ENCODE results near the gene OSBPL10.

Gene OSBPL10

DNA sequence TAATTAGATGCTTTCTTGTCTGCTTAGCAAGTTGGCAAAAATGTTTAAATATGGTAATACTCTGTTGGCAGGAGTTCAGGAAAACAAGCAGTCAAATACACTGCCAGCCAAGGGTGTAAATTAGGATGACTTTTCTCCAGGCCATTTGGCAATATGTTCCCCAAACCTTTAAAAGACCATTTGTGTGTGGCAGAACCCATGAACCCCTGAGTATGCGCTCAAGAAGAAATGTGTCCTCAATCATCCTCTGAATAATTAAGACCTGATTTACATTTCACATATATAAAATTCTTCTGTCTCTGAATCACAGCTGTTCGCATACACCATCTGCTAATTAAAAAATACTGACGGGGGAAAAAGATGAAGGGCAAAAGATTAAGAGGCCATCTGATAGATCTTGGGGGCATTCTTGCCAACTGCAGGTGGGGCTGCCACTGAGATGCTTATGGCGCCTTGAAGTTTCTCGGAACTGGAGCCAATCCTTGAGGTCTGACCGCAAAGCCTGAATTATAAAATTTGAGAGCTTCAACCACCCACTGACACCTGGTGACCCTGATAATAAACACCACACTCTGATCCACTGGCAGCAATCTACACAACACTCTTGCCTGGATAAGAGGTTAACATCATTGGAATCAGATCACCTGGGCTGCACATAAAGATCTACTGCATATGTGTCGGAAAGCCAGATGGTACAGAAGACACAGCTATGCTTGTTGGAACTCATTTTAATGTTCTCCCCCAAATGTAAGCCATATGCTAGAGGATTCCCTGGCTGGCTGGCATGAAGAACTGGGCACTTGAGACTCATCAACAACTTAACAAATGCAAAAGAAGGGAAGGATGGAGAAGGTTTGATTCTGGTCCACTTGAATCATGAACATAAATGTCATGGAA is 190.6 kb downstream of the OSBPL10 start:
- no peak overlapping the region for H4K12ac ChIP-seq (ENCODE audit: low read depth, low read length)
- no peak overlapping the region for H2AFZ ChIP-seq (ENCODE audit: insufficient read depth, low read length, poor library complexity)
- no peak overlapping the region for H2BK5ac ChIP-seq (ENCODE audit: low read depth, low read length, poor library complexity)
- H3K79me2 ChIP-seq (ENCODE audit: control insufficient read depth, insufficient read depth, low read length, poor library complexity), result no peaks in the 10 kb centered on the region
- no CpG with 5 or more reads among the region's 7 CpGs for WGBS (ENCODE audit: extremely low coverage, insufficient coverage, insufficient read length)
- no peak for DNase-seq
- H3K4me3 ChIP-seq (ENCODE audit: low read depth, low read length), result no peak overlapping the region
- H2BK12ac ChIP-seq (ENCODE audit: low read length), result no peak overlapping the region
- no peak overlapping the region for H3K27ac ChIP-seq (ENCODE audit: low read depth, low read length)
- no peak overlapping the region for H4K91ac ChIP-seq (ENCODE audit: low read depth, low read length)
- H3K9ac ChIP-seq (ENCODE audit: low read length), result no peak overlapping the region
- no peak overlapping the region for H3K14ac ChIP-seq (ENCODE audit: low read length)
- H3K4me2 ChIP-seq (ENCODE audit: low read length), result no peak overlapping the region
- no peak overlapping the region for H2AK5ac ChIP-seq (ENCODE audit: low read length)
- no peaks in the 10 kb centered on the region for H3K79me1 ChIP-seq (ENCODE audit: low read length)
- no peak overlapping the region for H3K23ac ChIP-seq (ENCODE audit: low read length)
- no peaks in the 10 kb centered on the region for H3K27me3 ChIP-seq (ENCODE audit: insufficient read depth, low read length)
- no peaks in the 10 kb centered on the region for H3K36me3 ChIP-seq (ENCODE audit: control insufficient read depth in 1 of 2, insufficient read depth in 2 of 2, low read length in 2 of 2)
- no peak overlapping the region for H4K8ac ChIP-seq (ENCODE audit: low read depth, low read length)
- no peak overlapping the region for H2BK120ac ChIP-seq (ENCODE audit: insufficient read depth, low read length, poor library complexity)
- no peak overlapping the region for H3K4ac ChIP-seq (ENCODE audit: low read depth, low read length)
- H3K4me1 ChIP-seq (ENCODE audit: control insufficient read depth in 1 of 2, insufficient read depth in 2 of 2, low read length in 2 of 2), result peaks cover 0 to 2% of the 10 kb centered on the region in 2 experiments
- H3K18ac ChIP-seq (ENCODE audit: low read length), result no peak overlapping the region
- H3K9me3 ChIP-seq (ENCODE audit: insufficient read depth, low read depth, low read length), result no peaks in the 10 kb centered on the region

DNA sequence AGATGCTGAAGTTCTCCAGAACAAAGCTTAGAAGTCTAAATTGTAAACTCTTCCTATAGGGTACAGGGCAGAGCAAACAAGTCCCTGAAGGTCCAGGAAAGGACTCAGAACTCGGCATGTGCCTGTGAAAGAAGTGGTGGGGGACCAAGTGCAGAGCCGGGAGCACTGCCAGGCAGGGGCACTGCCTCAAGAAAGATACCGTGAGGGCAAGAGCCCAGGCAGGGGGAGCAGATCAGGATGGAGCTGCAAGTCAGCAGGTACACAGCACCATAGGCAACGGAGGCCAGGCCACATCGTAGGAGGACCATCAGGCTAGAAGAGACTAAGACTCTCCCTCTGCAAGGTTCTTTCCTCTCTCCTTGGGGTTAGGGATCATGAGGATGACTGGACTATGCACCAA is 191.6 kb downstream of the OSBPL10 start:
- H2BK5ac ChIP-seq (ENCODE audit: low read depth, low read length, poor library complexity), result no peak overlapping the region
- peaks cover 0 to 4% of the 10 kb centered on the region in 2 experiments for H3K4me1 ChIP-seq (ENCODE audit: control insufficient read depth in 1 of 2, insufficient read depth in 2 of 2, low read length in 2 of 2)
- no CpG with 5 or more reads among the region's 5 CpGs for WGBS (ENCODE audit: extremely low coverage, insufficient coverage, insufficient read length)
- H3K14ac ChIP-seq (ENCODE audit: low read length), result no peak overlapping the region
- no peak overlapping the region for H3K4me3 ChIP-seq (ENCODE audit: low read depth, low read length)
- H3K23ac ChIP-seq (ENCODE audit: low read length), result no peak overlapping the region
- H2BK12ac ChIP-seq (ENCODE audit: low read length), result no peak overlapping the region
- DNase-seq, result no peak
- H2AK5ac ChIP-seq (ENCODE audit: low read length), result no peak overlapping the region
- H3K36me3 ChIP-seq (ENCODE audit: control insufficient read depth in 1 of 2, insufficient read depth in 2 of 2, low read length in 2 of 2), result no peaks in the 10 kb centered on the region
- no peak overlapping the region for H4K12ac ChIP-seq (ENCODE audit: low read depth, low read length)
- H3K4ac ChIP-seq (ENCODE audit: low read depth, low read length), result no peak overlapping the region
- H3K79me2 ChIP-seq (ENCODE audit: control insufficient read depth, insufficient read depth, low read length, poor library complexity), result no peaks in the 10 kb centered on the region
- no peak overlapping the region for H2AFZ ChIP-seq (ENCODE audit: insufficient read depth, low read length, poor library complexity)
- H3K27me3 ChIP-seq (ENCODE audit: insufficient read depth, low read length), result no peaks in the 10 kb centered on the region
- H3K79me1 ChIP-seq (ENCODE audit: low read length), result no peaks in the 10 kb centered on the region
- no peak overlapping the region for H3K27ac ChIP-seq (ENCODE audit: low read depth, low read length)
- H3K9ac ChIP-seq (ENCODE audit: low read length), result no peak overlapping the region
- H3K18ac ChIP-seq (ENCODE audit: low read length), result no peak overlapping the region
- H4K91ac ChIP-seq (ENCODE audit: low read depth, low read length), result no peak overlapping the region
- H4K8ac ChIP-seq (ENCODE audit: low read depth, low read length), result no peak overlapping the region
- H2BK120ac ChIP-seq (ENCODE audit: insufficient read depth, low read length, poor library complexity), result no peak overlapping the region
- H3K9me3 ChIP-seq (ENCODE audit: insufficient read depth, low read depth, low read length), result no peaks in the 10 kb centered on the region
- no peak overlapping the region for H3K4me2 ChIP-seq (ENCODE audit: low read length)

DNA sequence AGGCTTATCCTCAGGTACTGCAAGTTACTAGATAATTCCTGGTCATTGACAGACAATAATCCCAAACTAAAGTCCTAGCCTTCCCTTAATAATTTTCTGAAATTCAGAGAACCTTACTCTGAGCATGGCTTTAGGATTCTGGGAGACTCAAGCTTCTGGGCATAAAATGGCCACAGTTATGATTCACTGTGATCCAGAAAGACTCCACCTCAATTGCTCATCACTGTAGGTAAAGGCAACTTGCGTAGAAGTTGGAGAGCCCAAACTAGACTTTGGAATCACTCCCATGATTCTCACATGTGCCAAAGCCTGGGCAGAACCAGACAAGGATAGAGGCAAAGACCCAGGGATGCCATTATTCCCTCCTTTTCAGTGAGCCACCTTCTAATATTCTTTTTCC is 195.3 kb downstream of the OSBPL10 start:
- H4K12ac ChIP-seq (ENCODE audit: low read depth, low read length), result no peak overlapping the region
- H3K27ac ChIP-seq (ENCODE audit: low read depth, low read length), result no peak overlapping the region
- H4K91ac ChIP-seq (ENCODE audit: low read depth, low read length), result peak overlapping the region; percentile 24
- H2AK5ac ChIP-seq (ENCODE audit: low read length), result peak overlapping the region; percentile 37
- no peak overlapping the region for H2BK5ac ChIP-seq (ENCODE audit: low read depth, low read length, poor library complexity)
- no peak overlapping the region for H2AFZ ChIP-seq (ENCODE audit: insufficient read depth, low read length, poor library complexity)
- DNase-seq, result no peak
- H3K4me1 ChIP-seq (ENCODE audit: control insufficient read depth in 1 of 2, insufficient read depth in 2 of 2, low read length in 2 of 2), result peaks cover 0 to 4% of the 10 kb centered on the region in 2 experiments
- H3K9me3 ChIP-seq (ENCODE audit: insufficient read depth, low read depth, low read length), result no peaks in the 10 kb centered on the region
- no peak overlapping the region for H3K14ac ChIP-seq (ENCODE audit: low read length)
- H2BK12ac ChIP-seq (ENCODE audit: low read length), result peak overlapping the region; percentile 49
- H3K36me3 ChIP-seq (ENCODE audit: control insufficient read depth in 1 of 2, insufficient read depth in 2 of 2, low read length in 2 of 2), result no peaks in the 10 kb centered on the region
- no peak overlapping the region for H4K8ac ChIP-seq (ENCODE audit: low read depth, low read length)
- H3K4ac ChIP-seq (ENCODE audit: low read depth, low read length), result no peak overlapping the region
- no peak overlapping the region for H3K4me2 ChIP-seq (ENCODE audit: low read length)
- no CpG with 5 or more reads among the region's 1 CpG for WGBS (ENCODE audit: extremely low coverage, insufficient coverage, insufficient read length)
- no peak overlapping the region for H3K9ac ChIP-seq (ENCODE audit: low read length)
- H3K4me3 ChIP-seq (ENCODE audit: low read depth, low read length), result no peak overlapping the region
- peak overlapping the region; percentile 66 for H2BK120ac ChIP-seq (ENCODE audit: insufficient read depth, low read length, poor library complexity)
- no peak overlapping the region for H3K23ac ChIP-seq (ENCODE audit: low read length)
- no peaks in the 10 kb centered on the region for H3K27me3 ChIP-seq (ENCODE audit: insufficient read depth, low read length)
- peak overlapping the region; percentile 65 for H3K18ac ChIP-seq (ENCODE audit: low read length)
- H3K79me2 ChIP-seq (ENCODE audit: control insufficient read depth, insufficient read depth, low read length, poor library complexity), result no peaks in the 10 kb centered on the region
- H3K79me1 ChIP-seq (ENCODE audit: low read length), result no peaks in the 10 kb centered on the region

DNA sequence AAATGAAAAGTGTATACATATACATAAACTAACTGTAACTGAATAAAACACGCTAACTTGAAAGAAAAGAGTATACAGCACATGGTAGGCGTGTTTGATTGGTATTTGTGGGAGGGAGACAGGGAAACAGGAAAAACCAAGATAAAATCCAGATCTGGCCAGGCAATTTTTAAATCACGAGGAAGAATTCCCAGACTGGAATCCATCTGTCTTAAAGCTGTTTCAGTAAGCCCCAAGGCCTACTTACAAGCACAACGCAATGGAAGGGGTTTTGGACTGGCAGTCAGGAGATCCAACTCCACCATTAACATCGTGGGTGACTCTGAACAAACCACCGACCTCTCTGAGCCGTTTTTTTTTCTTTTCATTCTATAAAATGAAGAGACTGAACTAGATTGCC is 195.8 kb downstream of the OSBPL10 start:
- Histone ChIP-seq H2BK12ac (ENCODE audit: low read length) (no peak overlapping the region), H2AFZ (ENCODE audit: insufficient read depth, low read length, poor library complexity) (no peak overlapping the region), H3K18ac (ENCODE audit: low read length) (no peak overlapping the region), H3K4me2 (ENCODE audit: low read length) (no peak overlapping the region), H4K8ac (ENCODE audit: low read depth, low read length) (no peak overlapping the region), H4K12ac (ENCODE audit: low read depth, low read length) (no peak overlapping the region), H3K79me2 (ENCODE audit: control insufficient read depth, insufficient read depth, low read length, poor library complexity) (no peaks in the 10 kb centered on the region), H3K79me1 (ENCODE audit: low read length) (no peaks in the 10 kb centered on the region), H3K4me3 (ENCODE audit: low read depth, low read length) (no peak overlapping the region), H3K36me3 (ENCODE audit: control insufficient read depth in 1 of 2, insufficient read depth in 2 of 2, low read length in 2 of 2) (no peaks in the 10 kb centered on the region), H4K91ac (ENCODE audit: low read depth, low read length) (no peak overlapping the region), H2BK5ac (ENCODE audit: low read depth, low read length, poor library complexity) (no peak overlapping the region), H2AK5ac (ENCODE audit: low read length) (no peak overlapping the region), H3K27ac (ENCODE audit: low read depth, low read length) (no peak overlapping the region), H2BK120ac (ENCODE audit: insufficient read depth, low read length, poor library complexity) (no peak overlapping the region), H3K27me3 (ENCODE audit: insufficient read depth, low read length) (no peaks in the 10 kb centered on the region), H3K9me3 (ENCODE audit: insufficient read depth, low read depth, low read length) (no peaks in the 10 kb centered on the region), H3K9ac (ENCODE audit: low read length) (no peak overlapping the region), H3K4me1 (ENCODE audit: control insufficient read depth in 1 of 2, insufficient read depth in 2 of 2, low read length in 2 of 2) (peaks cover 0 to 4% of the 10 kb centered on the region in 2 experiments), H3K4ac (ENCODE audit: low read depth, low read length) (no peak overlapping the region), H3K14ac (ENCODE audit: low read length) (no peak overlapping the region), H3K23ac (ENCODE audit: low read length) (no peak overlapping the region)
- no CpG with 5 or more reads among the region's 7 CpGs for WGBS (ENCODE audit: extremely low coverage, insufficient coverage, insufficient read length)
- no peak for DNase-seq
